GM11168 (cell line): Measurements from ENCODE around the gene LCN10.

Experiments
- in situ Hi-C: fragments of 300-500 bp; cut with MboI; formaldehyde crosslinking; loops from one replicate; pipeline ENCODE4 v1.12.0; 2022; ENCODE audit warnings: low sequenced_read_pairs; ENCODE audit not compliant: unreplicated experiment

LCN10 gene

GRCh38 chr9:136741883-136742571 is 713 bp downstream of the LCN10 start:
- in situ Hi-C loops, result no loop called here

- in situ Hi-C loops, result no loop called here
Observed at GRCh38 chr9:136740971-136741882, 1.5 kb downstream of the LCN10 start.

GRCh38 chr9:136740491-136740890 is 2.2 kb downstream of the LCN10 start:
- in situ Hi-C loops, result no loop called here

GRCh38 chr9:136740069-136740468 is 2.7 kb downstream of the LCN10 start:
- in situ Hi-C loops, result no loop called here

- in situ Hi-C loops, result no loop called here
Observed at GRCh38 chr9:136739509-136739908, 3.2 kb downstream of the LCN10 start.

GRCh38 chr9:136738960-136739359 is 3.8 kb downstream of the LCN10 start:
- in situ Hi-C loops, result no loop called here

- in situ Hi-C loops, result no loop called here
Observed at GRCh38 chr9:136735812-136736480, 6.8 kb downstream of the LCN10 start.

- in situ Hi-C loops, result no loop called here
Observed at GRCh38 chr9:136734837-136735496, 7.8 kb downstream of the LCN10 start.

- in situ Hi-C loops, result no loop called here
Observed at GRCh38 chr9:136733611-136734010, 9.1 kb downstream of the LCN10 start.

- in situ Hi-C loops, result no loop called here
Observed at GRCh38 chr9:136732444-136733178, 10.1 kb downstream of the LCN10 start.

GRCh38 chr9:136729926-136730325 is 12.8 kb downstream of the LCN10 start:
- in situ Hi-C loops, result no loop called here

GRCh38 chr9:136729144-136729543 is 13.6 kb downstream of the LCN10 start:
- in situ Hi-C loops, result no loop called here

- in situ Hi-C loops, result no loop called here
Observed at GRCh38 chr9:136728548-136729123, 14.1 kb downstream of the LCN10 start.

- in situ Hi-C loops, result no loop called here
Observed at GRCh38 chr9:136728080-136728547, 14.6 kb downstream of the LCN10 start.

- in situ Hi-C loops, result no loop called here
Observed at GRCh38 chr9:136726631-136727191, 16.0 kb downstream of the LCN10 start.

GRCh38 chr9:136726118-136726517 is 16.6 kb downstream of the LCN10 start:
- in situ Hi-C loops, result no loop called here

GRCh38 chr9:136725612-136726011 is 17.1 kb downstream of the LCN10 start:
- in situ Hi-C loops, result no loop called here

- in situ Hi-C loops, result no loop called here
Observed at GRCh38 chr9:136724772-136725171, 18.0 kb downstream of the LCN10 start.

- in situ Hi-C loops, result no loop called here
Observed at GRCh38 chr9:136723989-136724388, 18.8 kb downstream of the LCN10 start.
